Epithelial cell of umbilical artery (primary cell): ENCODE data around the gene OR5I1. TPM values are rescaled to one million over a fixed set of nuclear protein-coding genes. Genes with fewer than 3 reads are reported as not detected.

ENCODE experiments used
- total RNA-seq: library from RNA; depleted of rRNA; stranded (reverse); fragments of >200 nt; gene quantifications from 2 replicates; pipeline ENCODE4 v1.2.3, GENCODE V29; 2014

The OR5I1 gene
- total RNA-seq = not detected in 2 replicates

DNA sequence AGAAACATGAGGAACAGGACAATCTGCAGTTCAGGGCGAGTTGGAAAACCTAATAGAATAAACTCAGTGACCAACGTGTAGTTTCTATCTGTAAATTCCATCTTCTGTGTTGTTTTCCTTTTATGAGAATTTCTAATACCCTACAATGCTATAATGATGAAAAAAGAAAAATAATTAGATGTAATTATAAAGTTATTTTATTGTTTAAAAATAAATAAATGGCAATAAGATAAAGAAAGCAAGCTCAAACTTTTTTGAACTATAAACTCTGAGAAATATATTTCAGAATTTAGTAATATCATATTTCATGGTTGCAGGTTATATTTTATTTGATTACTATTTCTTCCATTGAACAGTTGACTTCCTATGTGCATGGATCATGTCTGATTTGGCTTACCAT, at the start of gene OR5I1:
Gene OR5I1 (minus strand): TSS at position 101 of the 400 bp plus-strand sequence. CDS start 0 bp downstream, at position 101.

DNA sequence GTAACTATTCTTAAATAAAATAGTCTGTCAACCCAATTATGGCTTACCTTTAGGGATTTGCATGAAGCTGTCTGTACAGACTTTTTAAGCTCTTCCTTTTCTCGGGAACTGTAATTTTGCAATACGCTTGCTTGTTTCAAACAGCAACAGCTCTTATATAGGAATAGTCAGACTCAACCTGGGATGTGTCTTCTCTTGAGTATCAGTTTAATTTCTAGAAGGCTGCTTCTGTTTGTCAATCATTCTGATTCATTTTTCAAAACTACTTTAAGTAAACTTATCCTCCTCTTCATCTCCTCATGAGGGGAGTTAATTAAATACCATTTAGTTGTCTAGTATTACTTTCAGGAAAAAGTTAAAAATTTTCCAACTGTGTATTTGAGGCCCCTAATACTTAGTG, 33.6 kb upstream of the OR5I1 start, which contains the start of gene OR10AG1:
Gene OR10AG1 (minus strand): TSS at position 101 of the 400 bp plus-strand sequence. CDS start 38 bp downstream, at position 63.

DNA sequence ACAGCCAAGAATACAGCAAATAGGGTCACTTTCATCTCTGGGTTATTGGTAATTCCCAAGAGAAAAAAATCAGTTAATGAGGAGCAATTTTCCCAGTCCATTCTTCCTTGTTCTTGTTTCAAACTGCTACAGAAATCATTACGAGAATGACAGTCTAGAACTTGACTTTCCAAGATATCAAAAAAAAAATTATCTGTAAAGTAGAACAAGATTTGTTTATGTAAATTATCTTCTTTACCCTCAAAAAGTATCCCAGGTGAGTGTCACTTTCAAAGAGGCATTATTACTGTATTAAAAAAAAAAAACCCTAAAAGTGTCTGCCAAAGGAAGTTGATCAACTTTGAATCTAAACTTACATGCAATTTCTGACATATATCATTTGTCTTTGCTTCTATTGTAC, 21.7 kb downstream of the OR5I1 start, which contains the start of gene OR5W2:
Gene OR5W2 (minus strand): TSS at position 101 of the 400 bp plus-strand sequence. CDS start 0 bp downstream, at position 101.

Other genes starting within 250 kb of the OR5I1 start
- not detected in 2 replicates for gene OR5D13, start 163.0 kb downstream of the OR5I1 start, total RNA-seq
- not detected in 2 replicates for gene OR5D14, start 140.8 kb downstream of the OR5I1 start, total RNA-seq
- gene OR5L1, start 125.0 kb downstream of the OR5I1 start, total RNA-seq = not detected in 2 replicates
- not detected in 2 replicates for gene OR5D18, start 116.8 kb downstream of the OR5I1 start, total RNA-seq
- not detected in 2 replicates for gene OR5L2, start 109.2 kb downstream of the OR5I1 start, total RNA-seq
- not detected in 2 replicates for gene OR5D16, start 97.6 kb downstream of the OR5I1 start, total RNA-seq
- not detected in 2 replicates for gene TRIM51, start 53.1 kb downstream of the OR5I1 start, total RNA-seq
- not detected in 2 replicates for gene OR5W2, start 21.8 kb downstream of the OR5I1 start, total RNA-seq
- gene OR10AG1, start 33.5 kb upstream of the OR5I1 start, total RNA-seq = not detected in 2 replicates
- not detected in 2 replicates for gene OR5F1, start 58.2 kb upstream of the OR5I1 start, total RNA-seq
- not detected in 2 replicates for gene OR5AS1, start 91.3 kb upstream of the OR5I1 start, total RNA-seq
- gene OR8I2, start 156.9 kb upstream of the OR5I1 start, total RNA-seq = not detected in 2 replicates
- gene OR8H2, start 167.3 kb upstream of the OR5I1 start, total RNA-seq = not detected in 2 replicates
- not detected in 2 replicates for gene OR8H3, start 186.0 kb upstream of the OR5I1 start, total RNA-seq
- gene OR8J3, start 203.8 kb upstream of the OR5I1 start, total RNA-seq = not detected in 2 replicates
- not detected in 2 replicates for gene OR8K5, start 223.9 kb upstream of the OR5I1 start, total RNA-seq
- gene OR5J2, start 240.2 kb upstream of the OR5I1 start, total RNA-seq = not detected in 2 replicates